Activated naive CD4-positive, alpha-beta T cell treated with anti-CD3 and anti-CD28 coated beads, Interleukin-2, amount 10 ng/mL, durations not matched to agents 7 days and 5 days (primary cell): ENCODE measurements around the gene CNTN5.

Experiments used
- CTCF ChIA-PET: fragments of 350-600 bp; sonication (Branson Sonifier 250); formaldehyde crosslinking; loops from one replicate; lab custom pipeline; 2021; ENCODE audit warnings: antibody characterized with exemption; lab: Charles Lee
- DNase-seq: peaks from one replicate; pipeline ENCODE4 v3.0.0-alpha.2; 2020
- H3K27ac Mint-ChIP-seq: one replicate; pipeline ENCODE4 v1.8.0; 2021; ENCODE audit warnings: mild to moderate bottlenecking, moderate library complexity, mixed read lengths
- H3K27me3 Mint-ChIP-seq: one replicate; pipeline ENCODE4 v1.8.0; 2021; ENCODE audit warnings: mild to moderate bottlenecking, mixed read lengths
- H3K36me3 Mint-ChIP-seq: one replicate; pipeline ENCODE4 v1.8.0; 2021; ENCODE audit warnings: mixed read lengths
- H3K4me1 Mint-ChIP-seq: one replicate; pipeline ENCODE4 v1.8.0; 2021; ENCODE audit warnings: mixed read lengths
- H3K4me3 Mint-ChIP-seq: one replicate; pipeline ENCODE4 v1.8.0; 2021; ENCODE audit warnings: mild to moderate bottlenecking, moderate library complexity, mixed read lengths
- H3K9me3 Mint-ChIP-seq: one replicate; pipeline ENCODE4 v1.8.0; 2021; ENCODE audit warnings: mixed read lengths

Gene CNTN5

DNA sequence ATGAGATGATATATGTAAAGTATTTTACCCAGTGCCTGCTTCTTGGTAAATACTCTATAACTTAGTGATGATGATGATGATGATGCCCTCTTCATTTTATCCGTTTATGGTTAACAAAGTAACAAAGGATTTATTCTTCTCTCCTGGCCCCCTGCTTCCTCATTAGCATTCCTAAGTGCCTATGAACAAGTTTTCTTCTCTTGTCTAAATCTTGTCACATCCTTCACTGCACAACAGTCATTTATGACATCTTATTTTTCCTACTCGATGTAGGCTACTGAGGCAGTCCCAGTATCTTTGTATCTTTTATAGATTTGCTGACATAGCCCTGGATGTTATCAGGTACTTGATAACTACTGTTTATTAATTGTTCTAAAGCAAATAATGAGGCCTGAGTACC lies 911.9 kb downstream of the CNTN5 start:
- Mint-ChIP-seq H3K36me3 (no peaks in the 10 kb centered on the region), H3K27me3 (no peaks in the 10 kb centered on the region), H3K4me3 (no peak overlapping the region), H3K9me3 (peaks cover 23% of the 10 kb centered on the region), H3K27ac (no peak overlapping the region), H3K4me1 (no peaks in the 10 kb centered on the region)
- DNase-seq = no peak
- CTCF ChIA-PET = no interaction called here

DNA sequence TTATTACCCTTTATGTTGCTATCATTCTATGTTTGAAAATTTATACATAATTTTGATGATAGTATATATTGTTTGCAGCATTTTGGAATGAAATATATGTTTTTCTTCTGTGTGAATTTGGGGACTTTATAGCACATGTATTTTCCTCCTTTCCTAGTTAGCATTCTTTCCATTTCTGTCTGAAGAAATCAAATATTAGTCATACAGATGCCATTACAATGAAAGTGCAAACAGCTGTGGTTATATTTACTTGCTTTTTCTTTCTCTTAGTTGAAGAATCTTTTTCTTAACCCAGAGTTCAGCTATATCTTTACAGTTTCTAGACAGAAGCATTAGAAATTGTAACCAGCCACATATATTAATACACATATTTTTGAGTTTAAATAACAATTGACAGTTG lies 913.3 kb downstream of the CNTN5 start:
- DNase-seq = no peak
- CTCF ChIA-PET = no interaction called here
- no peaks in the 10 kb centered on the region for H3K4me1 Mint-ChIP-seq
- H3K9me3 Mint-ChIP-seq = peaks cover 18% of the 10 kb centered on the region
- H3K27ac Mint-ChIP-seq = no peak overlapping the region
- H3K27me3 Mint-ChIP-seq = no peaks in the 10 kb centered on the region
- H3K36me3 Mint-ChIP-seq = no peaks in the 10 kb centered on the region
- H3K4me3 Mint-ChIP-seq = no peak overlapping the region

DNA sequence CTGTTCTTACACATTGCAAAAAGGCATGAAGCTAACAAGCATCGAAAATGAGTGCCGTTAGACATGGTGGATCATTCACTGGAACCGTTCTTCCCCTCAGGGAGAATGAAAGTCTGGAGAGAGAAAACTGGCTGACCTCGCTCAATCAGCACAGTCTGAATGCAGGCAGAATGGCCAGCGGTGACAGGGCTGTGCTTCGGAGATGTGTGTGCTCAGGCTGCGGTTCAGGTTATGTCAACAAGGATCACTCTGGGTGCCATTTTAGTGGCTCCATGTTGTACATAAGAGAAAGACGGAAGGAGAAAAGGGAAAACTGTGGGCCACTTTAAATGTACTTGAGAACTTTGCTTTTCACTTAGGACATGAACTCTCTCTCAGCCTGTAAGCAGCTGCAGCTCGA lies 916.6 kb downstream of the CNTN5 start:
- Mint-ChIP-seq H3K27me3 (no peaks in the 10 kb centered on the region), H3K9me3 (peaks cover 14% of the 10 kb centered on the region), H3K27ac (no peak overlapping the region), H3K4me1 (no peaks in the 10 kb centered on the region), H3K36me3 (no peaks in the 10 kb centered on the region), H3K4me3 (no peak overlapping the region)
- CTCF ChIA-PET = no interaction called here
- DNase-seq = no peak

DNA sequence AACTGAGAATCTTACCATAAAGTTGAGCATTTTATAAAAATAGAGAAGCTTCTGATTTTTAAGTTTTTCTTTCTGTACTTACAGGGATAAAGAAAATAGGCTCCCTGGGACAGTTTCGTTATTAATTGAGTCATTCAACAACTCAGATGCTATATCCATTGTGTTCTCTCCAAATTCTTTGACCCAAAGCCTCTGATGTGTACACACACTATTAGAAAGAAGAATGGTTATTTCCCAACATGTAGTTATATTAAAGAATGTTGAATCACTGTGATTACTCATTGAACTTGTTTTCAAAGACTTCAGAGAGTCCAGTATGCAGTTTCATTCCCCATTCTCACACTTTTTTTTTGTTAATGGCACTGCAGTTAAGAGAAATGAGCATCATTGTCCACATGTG lies 932.1 kb downstream of the CNTN5 start:
- Mint-ChIP-seq H3K27me3 (no peaks in the 10 kb centered on the region), H3K9me3 (no peaks in the 10 kb centered on the region), H3K36me3 (no peaks in the 10 kb centered on the region), H3K4me3 (no peak overlapping the region), H3K4me1 (no peaks in the 10 kb centered on the region), H3K27ac (no peak overlapping the region)
- CTCF ChIA-PET = no interaction called here
- no peak for DNase-seq

DNA sequence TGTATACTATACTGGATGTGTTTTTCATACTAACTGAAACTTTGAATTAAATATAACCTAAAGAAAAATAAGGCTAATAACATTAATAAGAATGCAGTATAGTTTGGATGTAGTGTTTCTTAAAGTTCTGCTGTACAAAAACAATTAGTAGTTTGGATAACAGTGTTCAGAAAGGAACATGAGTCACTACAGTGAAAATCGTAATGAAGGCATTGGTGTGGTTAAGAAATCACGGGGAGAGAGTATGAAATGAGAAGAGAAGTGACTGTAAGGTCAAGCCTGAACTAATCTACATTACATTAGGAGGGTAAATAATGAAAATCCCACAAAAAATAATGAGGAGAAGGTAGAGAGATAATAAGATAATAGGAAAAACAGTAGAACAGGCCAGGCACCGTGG lies 939.8 kb downstream of the CNTN5 start:
- no peak overlapping the region for H3K4me3 Mint-ChIP-seq
- CTCF ChIA-PET = no interaction called here
- no peaks in the 10 kb centered on the region for H3K36me3 Mint-ChIP-seq
- H3K9me3 Mint-ChIP-seq = peaks cover 12% of the 10 kb centered on the region
- no peak overlapping the region for H3K27ac Mint-ChIP-seq
- H3K27me3 Mint-ChIP-seq = no peaks in the 10 kb centered on the region
- no peak for DNase-seq
- H3K4me1 Mint-ChIP-seq = no peaks in the 10 kb centered on the region

DNA sequence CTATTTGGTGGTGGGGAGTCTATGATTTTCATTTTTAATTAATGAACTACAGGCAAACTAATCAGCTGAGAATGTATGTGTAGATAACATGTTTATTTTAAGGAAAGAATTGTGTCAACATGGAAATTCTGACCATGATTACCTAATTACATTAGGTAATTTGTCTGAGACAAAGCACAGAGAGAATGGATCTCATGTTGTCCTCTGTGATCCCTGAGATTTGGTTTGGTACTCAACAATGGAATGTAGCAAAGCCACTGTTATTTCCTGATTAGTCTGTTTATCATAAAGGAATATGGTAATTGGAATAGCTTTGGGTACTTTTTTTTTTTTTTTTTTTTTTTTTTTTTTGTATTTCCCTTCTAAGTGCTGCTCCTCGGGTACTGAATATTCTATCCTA lies 947.6 kb downstream of the CNTN5 start:
- DNase-seq = no peak
- CTCF ChIA-PET = no interaction called here
- peaks cover 20% of the 10 kb centered on the region for H3K9me3 Mint-ChIP-seq
- H3K27me3 Mint-ChIP-seq = no peaks in the 10 kb centered on the region
- H3K36me3 Mint-ChIP-seq = no peaks in the 10 kb centered on the region
- H3K4me3 Mint-ChIP-seq = no peak overlapping the region
- no peaks in the 10 kb centered on the region for H3K4me1 Mint-ChIP-seq
- no peak overlapping the region for H3K27ac Mint-ChIP-seq

DNA sequence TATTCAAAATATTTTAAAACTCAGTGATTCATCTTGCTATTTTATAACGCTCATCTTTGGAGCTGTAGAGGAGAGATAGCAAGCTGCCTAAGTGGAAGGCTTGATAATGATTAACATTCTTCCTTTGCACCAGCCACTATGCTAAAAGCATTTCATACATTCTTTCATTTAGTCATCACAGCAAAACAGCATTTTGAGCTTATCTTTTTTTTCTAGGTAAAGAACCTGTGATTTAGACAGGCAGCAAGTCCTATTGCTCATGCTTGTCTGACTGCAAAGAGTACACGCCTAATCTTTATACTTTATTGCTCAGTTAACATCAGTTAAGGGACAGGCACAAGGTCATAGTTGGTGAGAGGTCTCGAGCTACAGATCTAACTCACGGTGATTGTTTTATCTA lies 953.2 kb downstream of the CNTN5 start:
- Mint-ChIP-seq H3K27ac (no peak overlapping the region), H3K4me1 (no peaks in the 10 kb centered on the region), H3K9me3 (peaks cover 23% of the 10 kb centered on the region), H3K27me3 (no peaks in the 10 kb centered on the region), H3K4me3 (no peak overlapping the region), H3K36me3 (no peaks in the 10 kb centered on the region)
- CTCF ChIA-PET = no interaction called here
- DNase-seq = no peak

DNA sequence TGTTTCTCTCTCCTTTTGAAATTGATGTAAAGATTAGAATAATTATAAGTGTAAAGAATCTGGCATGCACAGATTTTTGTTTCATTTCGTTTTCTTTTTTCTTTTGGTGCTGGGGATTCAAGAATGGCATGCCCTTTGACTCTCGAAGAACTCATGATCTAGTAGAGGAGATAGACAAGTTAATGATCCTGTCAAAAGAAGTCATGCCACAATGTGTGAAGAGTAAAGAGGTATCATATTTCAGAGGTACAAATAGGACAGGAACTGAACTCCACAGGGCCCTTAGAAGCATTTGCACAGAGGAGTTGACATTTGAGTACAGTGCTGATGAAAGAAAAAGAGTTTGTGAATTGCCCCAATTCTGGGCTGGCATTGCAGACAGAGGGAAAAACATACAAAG lies 958.3 kb downstream of the CNTN5 start:
- Mint-ChIP-seq H3K9me3 (peaks cover 16% of the 10 kb centered on the region), H3K27ac (no peak overlapping the region), H3K4me3 (no peak overlapping the region), H3K36me3 (no peaks in the 10 kb centered on the region), H3K27me3 (no peaks in the 10 kb centered on the region), H3K4me1 (no peaks in the 10 kb centered on the region)
- CTCF ChIA-PET = no interaction called here
- no peak for DNase-seq

DNA sequence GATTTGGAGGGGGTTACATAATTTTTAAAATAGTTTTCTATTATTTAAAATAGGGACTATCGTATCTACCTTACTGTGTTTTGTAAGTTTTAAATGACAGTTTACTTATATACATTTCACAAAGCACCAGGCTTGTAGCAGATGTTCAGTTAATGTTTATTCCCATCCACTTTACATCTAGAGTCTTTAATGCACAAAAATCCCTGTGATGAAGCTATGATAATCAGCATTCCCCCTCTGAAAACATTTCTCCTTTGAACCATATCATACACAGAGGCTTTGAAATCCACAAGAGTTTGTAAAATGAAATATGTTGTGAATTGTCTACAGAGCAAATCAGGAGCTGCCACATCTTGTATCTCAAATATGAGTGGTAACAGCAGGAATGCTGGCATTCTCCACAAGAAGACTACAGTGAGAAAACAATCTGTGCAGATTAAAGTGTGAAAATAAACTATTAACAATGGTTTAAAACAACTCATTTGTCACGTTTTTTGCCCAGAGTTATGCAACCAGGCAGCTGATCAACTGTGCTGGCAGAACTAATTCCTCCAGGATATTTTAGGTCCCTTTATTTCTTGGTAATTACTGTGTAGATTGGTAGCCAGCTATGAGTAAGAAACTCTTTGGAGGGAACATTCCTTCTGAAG lies 967.2 kb downstream of the CNTN5 start:
- no peak for DNase-seq
- no peak overlapping the region for H3K27ac Mint-ChIP-seq
- no peaks in the 10 kb centered on the region for H3K36me3 Mint-ChIP-seq
- no peak overlapping the region for H3K4me3 Mint-ChIP-seq
- no peaks in the 10 kb centered on the region for H3K4me1 Mint-ChIP-seq
- peaks cover 6% of the 10 kb centered on the region for H3K9me3 Mint-ChIP-seq
- CTCF ChIA-PET = no interaction called here
- no peaks in the 10 kb centered on the region for H3K27me3 Mint-ChIP-seq

DNA sequence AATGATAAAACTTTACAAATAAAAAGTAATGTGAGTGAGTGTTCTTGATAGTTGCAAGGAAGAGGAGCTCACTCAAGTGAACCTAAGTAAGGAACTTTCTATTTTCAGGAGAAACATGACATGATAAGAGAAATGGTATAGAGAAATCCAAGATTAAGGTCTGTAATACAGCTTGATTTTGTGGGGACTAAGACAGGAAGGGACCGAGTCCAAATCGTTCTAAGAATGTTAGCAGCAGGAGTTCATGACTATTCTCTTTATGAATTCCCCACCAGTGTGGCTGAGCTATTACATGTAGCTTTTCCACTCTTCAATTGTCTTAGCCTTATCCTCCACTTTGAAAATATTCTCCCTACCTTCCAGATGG lies 967.7 kb downstream of the CNTN5 start:
- Mint-ChIP-seq H3K27ac (no peak overlapping the region), H3K4me3 (no peak overlapping the region), H3K36me3 (no peaks in the 10 kb centered on the region), H3K27me3 (no peaks in the 10 kb centered on the region), H3K4me1 (no peaks in the 10 kb centered on the region), H3K9me3 (peaks cover 6% of the 10 kb centered on the region)
- no peak for DNase-seq
- CTCF ChIA-PET = no interaction called here

DNA sequence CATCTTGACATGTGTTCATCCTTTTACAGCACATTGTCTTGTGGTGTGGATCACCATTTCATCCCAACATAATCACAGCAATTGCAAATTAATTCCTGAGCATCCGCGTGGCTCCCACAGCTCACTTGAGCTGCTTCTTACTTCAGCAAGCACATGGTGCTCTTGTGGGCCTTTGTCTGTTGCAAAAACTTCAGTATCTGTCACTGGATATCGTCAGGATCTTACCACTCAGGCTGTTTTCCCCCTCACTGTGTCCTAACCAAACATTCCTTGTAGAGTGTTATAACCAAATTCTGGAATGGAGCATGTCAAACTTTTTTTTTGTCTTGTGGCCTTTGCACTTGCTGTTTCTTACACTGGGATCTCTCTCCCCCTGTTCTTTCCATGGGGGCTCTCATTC lies 983.2 kb downstream of the CNTN5 start:
- CTCF ChIA-PET = no interaction called here
- Mint-ChIP-seq H3K4me3 (no peak overlapping the region), H3K9me3 (peaks cover 5% of the 10 kb centered on the region), H3K4me1 (no peaks in the 10 kb centered on the region), H3K36me3 (no peaks in the 10 kb centered on the region), H3K27ac (no peak overlapping the region), H3K27me3 (no peaks in the 10 kb centered on the region)
- DNase-seq = no peak

DNA sequence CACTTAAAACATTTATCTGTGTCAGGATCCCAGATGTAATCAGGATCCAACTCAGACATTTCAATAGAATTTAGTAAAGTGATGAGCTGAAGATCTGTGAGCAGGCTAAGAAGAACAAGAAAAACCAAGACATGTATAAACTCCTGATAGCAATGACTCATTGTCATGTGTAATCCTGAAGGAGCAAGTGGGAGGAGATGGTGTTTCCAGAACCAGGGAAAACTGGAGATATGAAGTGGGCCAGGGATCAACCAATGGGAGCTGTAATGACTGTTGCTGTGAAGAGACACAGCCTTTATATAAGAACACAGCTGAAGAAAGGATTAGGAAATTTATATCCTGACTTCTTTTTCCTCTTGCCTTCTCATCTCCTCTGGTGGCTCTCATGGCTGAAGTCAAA lies 983.8 kb downstream of the CNTN5 start:
- no peak overlapping the region for H3K27ac Mint-ChIP-seq
- peaks cover 5% of the 10 kb centered on the region for H3K9me3 Mint-ChIP-seq
- H3K36me3 Mint-ChIP-seq = no peaks in the 10 kb centered on the region
- no peak for DNase-seq
- no peaks in the 10 kb centered on the region for H3K4me1 Mint-ChIP-seq
- H3K27me3 Mint-ChIP-seq = no peaks in the 10 kb centered on the region
- H3K4me3 Mint-ChIP-seq = no peak overlapping the region
- CTCF ChIA-PET = no interaction called here

DNA sequence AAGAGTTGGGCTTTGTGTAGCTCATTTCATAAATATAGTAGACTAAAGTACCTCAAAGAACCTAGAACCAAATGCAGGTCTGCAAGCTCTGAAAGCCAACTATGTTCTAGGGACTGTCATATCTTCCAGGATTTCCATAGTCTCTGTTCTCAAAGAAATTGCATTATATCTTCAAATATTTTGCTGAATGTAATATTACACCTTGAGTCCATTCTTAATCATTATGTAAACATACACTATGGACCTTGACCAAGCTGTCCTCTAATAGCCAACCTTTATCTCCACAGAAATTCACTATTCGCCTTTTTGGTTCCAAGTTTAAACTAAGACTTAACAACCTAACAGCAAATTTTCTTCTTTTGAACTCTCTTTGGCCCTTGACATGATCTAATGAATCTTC lies 987.7 kb downstream of the CNTN5 start:
- CTCF ChIA-PET = no interaction called here
- DNase-seq = no peak
- no peaks in the 10 kb centered on the region for H3K36me3 Mint-ChIP-seq
- H3K4me3 Mint-ChIP-seq = no peak overlapping the region
- H3K4me1 Mint-ChIP-seq = no peaks in the 10 kb centered on the region
- no peak overlapping the region for H3K27ac Mint-ChIP-seq
- peaks cover 4% of the 10 kb centered on the region for H3K9me3 Mint-ChIP-seq
- no peaks in the 10 kb centered on the region for H3K27me3 Mint-ChIP-seq

DNA sequence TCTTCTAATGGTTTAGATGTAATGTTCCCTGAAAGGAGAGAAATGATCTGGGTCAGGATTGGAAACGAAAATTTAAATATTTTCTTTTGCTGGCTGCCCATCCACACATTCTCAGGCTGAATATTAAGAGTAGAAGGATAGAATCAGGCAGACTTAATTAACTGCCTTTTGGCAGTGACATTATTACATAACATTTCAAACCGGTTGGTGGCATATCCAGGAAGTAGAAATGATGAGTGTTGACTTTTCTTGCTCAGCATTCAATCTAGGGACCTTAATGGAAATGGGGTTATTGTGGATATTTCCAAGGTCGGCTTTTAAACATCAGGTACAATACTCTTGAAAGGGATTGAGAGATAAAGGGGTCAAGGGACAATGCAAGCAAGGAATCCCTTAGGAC lies 989.0 kb downstream of the CNTN5 start:
- no peaks in the 10 kb centered on the region for H3K27me3 Mint-ChIP-seq
- no peak for DNase-seq
- H3K9me3 Mint-ChIP-seq = peaks cover 4% of the 10 kb centered on the region
- no peaks in the 10 kb centered on the region for H3K36me3 Mint-ChIP-seq
- H3K4me1 Mint-ChIP-seq = no peaks in the 10 kb centered on the region
- no peak overlapping the region for H3K4me3 Mint-ChIP-seq
- H3K27ac Mint-ChIP-seq = no peak overlapping the region
- CTCF ChIA-PET = no interaction called here

DNA sequence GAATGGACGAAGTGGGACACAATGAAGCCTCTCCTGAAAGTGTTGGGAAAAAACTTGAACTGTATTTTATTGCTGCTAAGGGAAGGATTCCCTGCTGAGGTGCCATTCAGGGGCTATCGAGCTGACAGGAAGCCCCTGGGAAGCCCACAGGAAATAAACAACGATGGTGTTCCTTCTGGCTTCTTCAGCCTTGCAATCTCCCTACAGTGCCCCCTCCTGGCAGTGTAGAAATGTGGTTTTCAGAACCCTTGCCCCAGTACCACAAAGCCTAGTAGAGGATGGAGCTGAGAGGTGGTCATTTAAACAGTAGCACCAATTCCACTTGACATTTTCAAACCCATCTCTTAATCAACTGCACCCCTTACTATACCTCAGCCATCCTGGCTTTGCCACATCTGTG lies 989.6 kb downstream of the CNTN5 start:
- peaks cover 4% of the 10 kb centered on the region for H3K9me3 Mint-ChIP-seq

DNA sequence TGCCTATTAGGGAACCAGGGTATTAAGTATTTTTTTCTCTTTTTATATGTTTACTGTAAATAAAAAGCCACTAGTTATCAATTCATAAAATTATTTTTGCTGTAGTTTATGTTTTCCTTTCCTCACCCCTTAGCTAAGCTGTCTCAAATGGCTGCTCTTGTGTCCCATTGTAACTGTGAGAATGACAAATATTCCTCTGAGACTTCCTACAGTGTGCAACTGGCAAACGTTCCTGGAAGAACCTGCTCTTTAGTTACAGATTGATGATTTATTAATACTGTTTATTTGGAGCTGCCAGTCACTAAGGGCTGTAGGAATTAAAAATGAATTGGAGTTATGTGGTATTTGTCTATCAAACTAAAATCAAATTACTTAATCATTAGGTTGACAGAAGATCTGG lies 990.9 kb downstream of the CNTN5 start:
- Mint-ChIP-seq H3K4me1 (no peaks in the 10 kb centered on the region), H3K27me3 (no peaks in the 10 kb centered on the region), H3K9me3 (peaks cover 4% of the 10 kb centered on the region), H3K36me3 (no peaks in the 10 kb centered on the region), H3K4me3 (no peak overlapping the region), H3K27ac (no peak overlapping the region)
- no peak for DNase-seq
- CTCF ChIA-PET = no interaction called here

More for the DNA sequence above, 989.6 kb downstream of the CNTN5 start:
- no peaks in the 10 kb centered on the region for H3K36me3 Mint-ChIP-seq
- H3K27me3 Mint-ChIP-seq = no peaks in the 10 kb centered on the region
- no peaks in the 10 kb centered on the region for H3K4me1 Mint-ChIP-seq
- H3K27ac Mint-ChIP-seq = no peak overlapping the region
- no peak overlapping the region for H3K4me3 Mint-ChIP-seq
- no peak for DNase-seq
- CTCF ChIA-PET = no interaction called here
